Neural progenitor cell (in vitro differentiated cells): ENCODE data around the gene BGLAP. TPM values are rescaled to one million over a fixed set of nuclear protein-coding genes. Genes with fewer than 3 reads are reported as not detected.
"Not testable (repeated sequence)": the region's sequence is repeated elsewhere in the genome, so short reads cannot be mapped to it uniquely, and the experiment has no call there.

Experiments used
- DNase-seq: peaks from one replicate; pipeline ENCODE4 v3.0.0-alpha.2; 2016; ENCODE audit warnings: low spot score
- H2AFZ ChIP-seq: fragments of 200-600 bp; sonication (generic); replicated peaks from 2 replicates; pipeline ENCODE4 v1.6.1; 2016; ENCODE audit warnings: antibody characterized with exemption
- H3F3A ChIP-seq: fragments of 200-600 bp; sonication (generic); 2 replicates; pipeline ENCODE4 v1.6.1; 2016; ENCODE audit warnings: antibody characterized with exemption, low read depth
- H3K27ac ChIP-seq: fragments of 200-600 bp; sonication (generic); 2 replicates; pipeline ENCODE4 v1.5.1; 2016; ENCODE audit warnings: mild to moderate bottlenecking
- H3K27me3 ChIP-seq: fragments of 200-600 bp; sonication (generic); 2 replicates; pipeline ENCODE4 v1.6.1; 2016; ENCODE audit warnings: mild to moderate bottlenecking, moderate library complexity
- H3K36me3 ChIP-seq: fragments of 200-600 bp; sonication (generic); 2 replicates; pipeline ENCODE4 v1.5.1; 2016
- H3K4me1 ChIP-seq: fragments of 200-600 bp; sonication (generic); 2 replicates; pipeline ENCODE4 v1.6.1; 2016; ENCODE audit warnings: mixed run types
- H3K4me2 ChIP-seq: fragments of 200-600 bp; sonication (generic); 2 replicates; pipeline ENCODE4 v1.6.1; 2016
- H3K4me3 ChIP-seq: fragments of 200-600 bp; sonication (generic); 2 replicates; pipeline ENCODE4 v1.5.1; 2016
- H3K79me2 ChIP-seq: fragments of 200-600 bp; sonication (generic); 2 replicates; pipeline ENCODE4 v1.6.1; 2016; ENCODE audit warnings: low read depth
- H3K9ac ChIP-seq: fragments of 200-600 bp; sonication (generic); 2 replicates; pipeline ENCODE4 v1.6.1; 2016
- H3K9me3 ChIP-seq: fragments of 200-600 bp; sonication (generic); 2 replicates; pipeline ENCODE4 v1.5.1; 2016; ENCODE audit warnings: low read depth
- H4K20me1 ChIP-seq: fragments of 200-600 bp; sonication (generic); 2 replicates; pipeline ENCODE4 v1.6.1; 2016; ENCODE audit warnings: low read depth
- H3K27ac Mint-ChIP-seq: 3 replicates; pipeline ENCODE4 v1.8.0; 2021; ENCODE audit warnings: mixed read lengths
- H3K27me3 Mint-ChIP-seq: 2 replicates; pipeline ENCODE4 v1.8.0; 2022; ENCODE audit warnings: low read depth, mild to moderate bottlenecking, inconsistent platforms, moderate library complexity, mixed read lengths; ENCODE audit not compliant: insufficient read depth
- H3K36me3 Mint-ChIP-seq: 3 replicates; pipeline ENCODE4 v1.8.0; 2021; ENCODE audit warnings: mixed read lengths
- H3K4me1 Mint-ChIP-seq: 3 replicates; pipeline ENCODE4 v1.8.0; 2021; ENCODE audit warnings: mixed read lengths
- H3K4me3 Mint-ChIP-seq: 3 replicates; pipeline ENCODE4 v1.8.0; 2021; ENCODE audit warnings: mild to moderate bottlenecking, moderate library complexity, mixed read lengths
- H3K9me3 Mint-ChIP-seq: 3 replicates; pipeline ENCODE4 v1.8.0; 2020; ENCODE audit warnings: mixed read lengths
- EZH2 ChIP-seq: fragments of 200-600 bp; sonication (generic); IDR thresholded peaks from 2 replicates; pipeline ENCODE4 v1.6.1; 2017; ENCODE audit warnings: antibody characterized with exemption, mild to moderate bottlenecking, moderate library complexity
- EZH2phosphoT487 ChIP-seq: fragments of 200-600 bp; sonication (generic); IDR thresholded peaks from 2 replicates; pipeline ENCODE4 v1.6.1; 2017; ENCODE audit warnings: antibody characterized with exemption
- total RNA-seq: library from RNA; depleted of rRNA; stranded (reverse); fragments of >200 nt; gene quantifications from 2 replicates; pipeline ENCODE4 v1.2.3, GENCODE V29; 2015; ENCODE audit warnings: low replicate concordance
- TF ChIP-seq, protein P1 (sequence below): fragments of 200-600 bp; sonication (generic); IDR thresholded peaks from 2 replicates; pipeline ENCODE4 v1.5.1; 2017; ENCODE audit warnings: antibody characterized with exemption, mild to moderate bottlenecking

Gene BGLAP
- total RNA-seq, 1 donor from 2014 or later, result 0.22 TPM

DNA sequence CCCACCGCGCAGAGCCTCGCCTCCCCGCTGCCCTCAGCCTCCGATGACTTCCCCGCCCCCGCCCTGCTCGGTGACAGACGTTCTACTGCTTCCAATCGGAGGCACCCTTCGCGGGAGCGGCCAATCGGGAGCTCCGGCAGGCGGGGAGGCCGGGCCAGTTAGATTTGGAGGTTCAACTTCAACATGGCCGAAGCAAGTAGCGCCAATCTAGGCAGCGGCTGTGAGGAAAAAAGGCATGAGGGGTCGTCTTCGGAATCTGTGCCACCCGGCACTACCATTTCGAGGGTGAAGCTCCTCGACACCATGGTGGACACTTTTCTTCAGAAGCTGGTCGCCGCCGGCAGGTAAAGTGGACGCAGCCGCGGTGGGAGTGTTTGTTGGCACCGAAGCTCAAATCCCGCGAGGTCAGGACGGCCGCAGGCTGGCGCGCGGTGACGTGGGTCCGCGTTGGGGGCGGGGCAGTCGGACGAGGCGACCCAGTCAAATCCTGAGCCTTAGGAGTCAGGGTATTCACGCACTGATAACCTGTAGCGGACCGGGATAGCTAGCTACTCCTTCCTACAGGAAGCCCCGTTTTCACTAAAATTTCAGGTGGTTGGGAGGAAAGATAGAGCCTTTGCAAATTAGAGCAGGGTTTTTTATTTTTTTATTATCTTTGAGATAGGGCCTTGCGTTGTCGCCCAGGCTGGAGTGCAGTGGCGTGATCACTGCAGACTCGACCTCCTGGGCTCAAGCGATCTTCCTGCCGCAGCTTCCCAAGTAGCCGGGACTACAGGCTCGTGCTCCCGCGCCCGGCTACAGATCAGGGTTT lies 28.9 kb upstream of the BGLAP start, which contains the start of gene PMF1:
PMF1 (plus strand) TSS at position 175 of the 811 bp plus-strand sequence; CDS start at position 184, 9 bp downstream.
- H2AFZ ChIP-seq, result peak within 1 kb of the TSS; percentile 98

DNA sequence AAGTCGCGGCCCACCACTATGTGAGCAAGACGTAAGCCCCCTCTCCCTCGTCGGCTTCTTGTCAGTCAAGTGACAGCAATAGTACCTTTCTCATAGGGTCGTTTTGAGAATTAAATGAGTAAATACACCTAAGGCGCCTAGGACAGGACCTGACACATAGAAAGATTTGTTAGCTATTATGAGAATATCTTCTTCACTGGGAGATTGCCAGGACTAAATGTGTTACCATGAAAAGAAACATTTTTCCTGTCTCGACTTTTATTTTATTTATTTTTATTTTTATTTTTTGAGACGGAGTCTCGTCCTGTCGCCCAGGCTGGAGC lies 28.4 kb upstream of the BGLAP start:
- H3K9me3 Mint-ChIP-seq, result no peaks in the 10 kb centered on the region
- H3K4me1 Mint-ChIP-seq, result peaks cover 12% of the 10 kb centered on the region
- H4K20me1 ChIP-seq, result peaks cover 9% of the 10 kb centered on the region
- no peak for DNase-seq
- H3K36me3 Mint-ChIP-seq, result peaks cover 6% of the 10 kb centered on the region
- no peaks in the 10 kb centered on the region for H3K27me3 ChIP-seq
- peaks cover 6% of the 10 kb centered on the region for H3F3A ChIP-seq
- peak overlapping the region; percentile 98 for H2AFZ ChIP-seq
- peaks cover 10% of the 10 kb centered on the region for H3K4me1 ChIP-seq
- H3K4me2 ChIP-seq, result peak overlapping the region; percentile 93
- H3K36me3 ChIP-seq, result no peaks in the 10 kb centered on the region
- H3K9me3 ChIP-seq, result no peaks in the 10 kb centered on the region
- TF ChIP-seq EZH2phosphoT487 (no peak), EZH2 (no peak)
- TF ChIP-seq, protein P1, sequence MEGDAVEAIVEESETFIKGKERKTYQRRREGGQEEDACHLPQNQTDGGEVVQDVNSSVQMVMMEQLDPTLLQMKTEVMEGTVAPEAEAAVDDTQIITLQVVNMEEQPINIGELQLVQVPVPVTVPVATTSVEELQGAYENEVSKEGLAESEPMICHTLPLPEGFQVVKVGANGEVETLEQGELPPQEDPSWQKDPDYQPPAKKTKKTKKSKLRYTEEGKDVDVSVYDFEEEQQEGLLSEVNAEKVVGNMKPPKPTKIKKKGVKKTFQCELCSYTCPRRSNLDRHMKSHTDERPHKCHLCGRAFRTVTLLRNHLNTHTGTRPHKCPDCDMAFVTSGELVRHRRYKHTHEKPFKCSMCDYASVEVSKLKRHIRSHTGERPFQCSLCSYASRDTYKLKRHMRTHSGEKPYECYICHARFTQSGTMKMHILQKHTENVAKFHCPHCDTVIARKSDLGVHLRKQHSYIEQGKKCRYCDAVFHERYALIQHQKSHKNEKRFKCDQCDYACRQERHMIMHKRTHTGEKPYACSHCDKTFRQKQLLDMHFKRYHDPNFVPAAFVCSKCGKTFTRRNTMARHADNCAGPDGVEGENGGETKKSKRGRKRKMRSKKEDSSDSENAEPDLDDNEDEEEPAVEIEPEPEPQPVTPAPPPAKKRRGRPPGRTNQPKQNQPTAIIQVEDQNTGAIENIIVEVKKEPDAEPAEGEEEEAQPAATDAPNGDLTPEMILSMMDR, result no peak
- peak overlapping the region; percentile 94 for H3K4me3 Mint-ChIP-seq
- peak overlapping the region; percentile 97 for H3K27ac ChIP-seq
- H3K27ac Mint-ChIP-seq, result peak overlapping the region; percentile 98
- H3K79me2 ChIP-seq, result peaks cover 46% of the 10 kb centered on the region
- peak overlapping the region; percentile 92 for H3K9ac ChIP-seq
- peak overlapping the region; percentile 82 for H3K4me3 ChIP-seq
- peaks cover 2% of the 10 kb centered on the region for H3K27me3 Mint-ChIP-seq

More for the DNA sequence above, 28.9 kb upstream of the BGLAP start, which contains the start of gene PMF1:
- peaks cover 6% of the 10 kb centered on the region for H3F3A ChIP-seq
- H3K79me2 ChIP-seq, result peaks cover 40% of the 10 kb centered on the region
- H3K9me3 ChIP-seq, result no peaks in the 10 kb centered on the region
- TF ChIP-seq EZH2phosphoT487, result no peak
- TF ChIP-seq, protein P1, result no peak
- no peak for TF ChIP-seq EZH2
- H3K9ac ChIP-seq, result peak within 1 kb of the TSS; percentile 92
- Mint-ChIP-seq H3K4me3 (peak within 1 kb of the TSS; percentile 94), H3K36me3 (peaks cover 7% of the 10 kb centered on the region), H3K27me3 (peaks cover 2% of the 10 kb centered on the region), H3K4me1 (peaks cover 12% of the 10 kb centered on the region), H3K9me3 (no peaks in the 10 kb centered on the region), H3K27ac (peak within 1 kb of the TSS; percentile 98)
- peaks cover 9% of the 10 kb centered on the region for H4K20me1 ChIP-seq
- H3K27ac ChIP-seq, result peak within 1 kb of the TSS; percentile 97
- H3K27me3 ChIP-seq, result no peaks in the 10 kb centered on the region
- no peaks in the 10 kb centered on the region for H3K36me3 ChIP-seq
- H3K4me1 ChIP-seq, result peaks cover 10% of the 10 kb centered on the region
- peak; percentile 97 for DNase-seq
- H3K4me3 ChIP-seq, result peak within 1 kb of the TSS; percentile 82
- H3K4me2 ChIP-seq, result peak within 1 kb of the TSS; percentile 93

DNA sequence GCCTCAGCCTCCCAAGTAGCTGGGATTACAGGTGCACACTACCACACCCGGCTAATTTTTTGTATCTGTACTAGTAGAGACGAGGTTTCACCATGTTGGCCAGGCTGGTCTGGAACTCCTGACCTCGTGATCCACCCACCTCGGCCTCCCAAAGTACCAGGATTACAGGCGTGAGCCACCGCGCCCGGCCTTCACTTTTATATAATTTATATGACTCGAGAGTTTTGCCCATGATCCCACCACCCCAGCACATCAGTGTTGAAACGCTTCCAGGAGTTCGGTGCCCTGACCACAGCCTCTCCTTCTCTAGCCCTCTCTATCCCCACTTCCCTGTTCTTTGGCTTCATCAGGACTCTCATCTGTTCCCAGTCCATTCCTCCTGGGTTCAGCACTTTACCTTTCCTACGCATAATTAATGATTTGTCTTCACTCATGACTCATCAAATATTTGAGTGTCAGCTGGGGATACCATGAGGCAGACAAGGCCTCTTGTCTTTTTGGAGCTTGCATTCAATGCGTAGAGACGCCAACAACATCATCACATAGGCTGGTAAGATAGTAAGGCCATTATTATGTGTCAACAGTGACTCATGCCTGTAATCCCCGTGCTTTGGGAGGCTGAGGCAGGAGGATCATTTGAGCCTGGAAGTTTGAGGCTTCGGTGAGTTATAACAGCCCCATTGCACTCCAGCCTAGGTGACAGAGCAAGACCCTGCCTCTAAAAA lies 27.8 kb upstream of the BGLAP start:
- Histone ChIP-seq H3K4me1 (peaks cover 10% of the 10 kb centered on the region), H3K9ac (peak overlapping the region; percentile 92), H3K36me3 (no peaks in the 10 kb centered on the region), H3K27ac (no peak overlapping the region), H3K4me2 (peak overlapping the region; percentile 93), H3K27me3 (no peaks in the 10 kb centered on the region), H2AFZ (no peak overlapping the region), H3F3A (peaks cover 6% of the 10 kb centered on the region), H3K79me2 (peaks cover 51% of the 10 kb centered on the region), H3K4me3 (peak overlapping the region; percentile 82), H4K20me1 (peaks cover 9% of the 10 kb centered on the region), H3K9me3 (no peaks in the 10 kb centered on the region)
- DNase-seq, result no peak
- H3K27ac Mint-ChIP-seq, result no peak overlapping the region
- H3K27me3 Mint-ChIP-seq, result peaks cover 2% of the 10 kb centered on the region
- TF ChIP-seq EZH2phosphoT487 (no peak), EZH2 (no peak)
- TF ChIP-seq, protein P1, result no peak
- no peaks in the 10 kb centered on the region for H3K9me3 Mint-ChIP-seq
- H3K4me3 Mint-ChIP-seq, result peak overlapping the region; percentile 94
- peaks cover 12% of the 10 kb centered on the region for H3K4me1 Mint-ChIP-seq
- H3K36me3 Mint-ChIP-seq, result peaks cover 6% of the 10 kb centered on the region

DNA sequence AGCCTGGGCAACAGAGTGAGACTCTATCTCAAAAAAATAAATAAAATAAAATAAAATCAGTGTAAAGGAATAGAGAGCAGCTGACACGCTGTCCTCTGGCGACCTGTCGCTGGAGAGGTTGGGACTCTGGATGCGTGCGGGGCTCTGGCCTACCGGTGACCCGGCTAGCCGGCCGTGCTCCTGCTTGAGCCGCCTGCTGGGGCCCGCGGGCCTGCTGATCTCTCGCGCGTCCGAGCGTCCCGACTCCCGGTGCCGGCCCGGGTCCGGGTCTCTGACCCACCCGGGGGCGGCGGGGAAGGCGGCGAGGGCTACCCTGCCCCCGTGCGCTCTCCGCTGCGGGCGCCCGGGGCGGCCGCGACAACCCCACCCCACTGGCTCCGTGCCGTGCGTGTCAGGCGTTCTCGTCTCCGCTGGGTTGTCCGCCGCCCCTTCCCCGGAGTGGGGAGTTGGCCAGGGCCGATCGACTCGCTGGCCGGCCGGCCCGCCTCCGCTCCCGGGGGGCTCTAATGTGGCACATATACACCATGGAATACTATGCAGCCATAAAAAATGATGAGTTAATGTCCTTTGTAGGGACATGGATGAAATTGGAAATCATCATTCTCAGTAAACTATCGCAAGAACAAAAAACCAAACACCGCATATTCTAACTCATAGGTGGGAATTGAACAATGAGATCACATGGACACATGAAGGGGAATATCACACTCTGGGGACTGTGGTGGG lies 25.5 kb upstream of the BGLAP start:
- H4K20me1 ChIP-seq, result not testable (repeated sequence)
- H3K79me2 ChIP-seq, result peaks cover 57% of the 10 kb centered on the region

More for the DNA sequence above, 25.5 kb upstream of the BGLAP start:
- H3K36me3 Mint-ChIP-seq, result peaks cover 15% of the 10 kb centered on the region
- H3K4me3 Mint-ChIP-seq, H3K9ac ChIP-seq, H3K36me3 ChIP-seq, H3K4me3 ChIP-seq, H3K9me3 ChIP-seq, H3K27me3 Mint-ChIP-seq, H3K27ac ChIP-seq, H3K27me3 ChIP-seq, DNase-seq, H3F3A ChIP-seq, H3K9me3 Mint-ChIP-seq, H3K27ac Mint-ChIP-seq, H2AFZ ChIP-seq, H3K4me2 ChIP-seq: not testable (repeated sequence)
- peaks cover 12% of the 10 kb centered on the region for H3K4me1 Mint-ChIP-seq
- H3K4me1 ChIP-seq, result peaks cover 10% of the 10 kb centered on the region
